H1 (cell line): ENCODE data around the gene ATG4D. TPM values are rescaled to one million over a fixed set of nuclear protein-coding genes. Genes with fewer than 3 reads are reported as not detected.
A peak's percentile ranks its signal among the peaks of the same experiment; 100 is the strongest.

Experiments
- CTCF ChIA-PET: fragments of 300-600 bp; sonication (Branson Sonifier 250); formaldehyde crosslinking; loops from one replicate; lab custom pipeline; 2021; ENCODE audit not compliant: partially characterized antibody; lab: Charles Lee
- POLR2A ChIA-PET: fragments of 300-600 bp; sonication (Branson Sonifier 250); formaldehyde crosslinking; loops from one replicate; lab custom pipeline; 2021; ENCODE audit warnings: inconsistent platforms; ENCODE audit not compliant: partially characterized antibody; lab: Charles Lee
- DNase-seq, 2 experiments: peaks; one replicate each; pipeline versions ENCODE4 v3.0.0 to v3.0.0-alpha.2; 2010 to 2022; ENCODE audit warnings: low spot score in 2 of 2, low read depth in 1 of 2, mixed read lengths in 1 of 2
- FAIRE-seq: peaks from 2 replicates; lab custom pipeline; 2011; peaks lifted over from hg19 to GRCh38; lab: Jason Lieb, UNC
- H2AFZ ChIP-seq: 2 replicates; pipeline ENCODE4 v1.8.1; 2012; ENCODE audit warnings: low read length, inconsistent platforms
- H2AK5ac ChIP-seq: 2 replicates; pipeline ENCODE4 v1.6.1; 2013; ENCODE audit warnings: low read depth, low read length
- H2BK120ac ChIP-seq: replicated peaks from 2 replicates; pipeline ENCODE3; 2013; ENCODE audit warnings: low read depth, low read length, inconsistent platforms
- H2BK12ac ChIP-seq: 2 replicates; pipeline ENCODE4 v1.6.1; 2013; ENCODE audit warnings: low read depth, low read length
- H2BK15ac ChIP-seq: 2 replicates; pipeline ENCODE4 v1.6.1; 2013; ENCODE audit warnings: low read length
- H2BK20ac ChIP-seq: 2 replicates; pipeline ENCODE4 v1.6.1; 2013; ENCODE audit warnings: low read length
- H2BK5ac ChIP-seq: 2 replicates; pipeline ENCODE4 v1.6.1; 2013; ENCODE audit warnings: low read depth, low read length
- H3K14ac ChIP-seq: 2 replicates; pipeline ENCODE4 v1.6.1; 2013; ENCODE audit warnings: inconsistent platforms; ENCODE audit not compliant: insufficient read length
- H3K18ac ChIP-seq: 2 replicates; pipeline ENCODE4 v1.6.1; 2013; ENCODE audit warnings: low read length; ENCODE audit errors: extremely low read depth
- H3K23ac ChIP-seq: 2 replicates; pipeline ENCODE4 v1.6.1; 2013; ENCODE audit warnings: inconsistent platforms; ENCODE audit not compliant: insufficient read length
- H3K23me2 ChIP-seq: 2 replicates; pipeline ENCODE4 v1.6.1; 2013; ENCODE audit warnings: low read depth, low read length
- H3K27ac ChIP-seq: 2 replicates; pipeline ENCODE4 v1.6.1; 2011; ENCODE audit warnings: low read depth, low read length, inconsistent platforms
- H3K27me3 ChIP-seq, 4 experiments: replicated peaks in 1 of 4; 1 replicate in 1 of 4; 2 replicates in 3 of 4; pipeline versions ENCODE4 v1.6.1 to v1.8.1; 2011 to 2013; ENCODE audit warnings: low read length in 3 of 4, mild to moderate bottlenecking in 3 of 4, inconsistent platforms in 2 of 4, mixed read lengths in 2 of 4, moderate library complexity in 1 of 4; ENCODE audit not compliant: control insufficient read depth in 3 of 4, insufficient read depth in 3 of 4; ENCODE audit errors: extremely low read depth in 1 of 4
- H3K36me3 ChIP-seq, 4 experiments: 2 replicates each; pipeline versions ENCODE4 v1.6.1 to v1.8.1; 2011 to 2013; ENCODE audit warnings: mild to moderate bottlenecking in 4 of 4, low read length in 3 of 4, moderate library complexity in 2 of 4, control low read depth in 1 of 4, inconsistent platforms in 1 of 4; ENCODE audit not compliant: insufficient read depth in 4 of 4, control insufficient read depth in 2 of 4
- H3K4ac ChIP-seq: replicated peaks from 2 replicates; pipeline ENCODE3; 2013; ENCODE audit warnings: low read length, low read depth, mixed read lengths, inconsistent platforms; ENCODE audit not compliant: insufficient read length
- H3K4me1 ChIP-seq, 4 experiments: replicated peaks in 1 of 4; 1 replicate in 1 of 4; 2 replicates in 3 of 4; pipeline versions ENCODE4 v1.6.1 to v1.8.1; 2011 to 2013; ENCODE audit warnings: low read length in 3 of 4, inconsistent platforms in 2 of 4, mixed read lengths in 1 of 4; ENCODE audit not compliant: insufficient read depth in 4 of 4, control insufficient read depth in 3 of 4
- H3K4me2 ChIP-seq, 2 experiments: 2 replicates each; pipeline versions ENCODE4 v1.6.1 to v1.8.1; 2011 to 2013; ENCODE audit warnings: low read depth in 2 of 2, low read length in 2 of 2, control low read depth in 1 of 2, inconsistent platforms in 1 of 2, mild to moderate bottlenecking in 1 of 2; ENCODE audit not compliant: insufficient read depth in 1 of 2
- H3K4me3 ChIP-seq, 4 experiments: fragments of 200-600, 300-600 bp in 1 of 4; sonication (generic), shearing (Covaris generic), sonication (Bioruptor Twin) in 1 of 4; 2 replicates each; pipeline versions ENCODE4 v1.5.1 to v1.8.1; 2011 to 2016; ENCODE audit warnings: low read length in 4 of 4, low read depth in 3 of 4, control low read depth in 2 of 4, inconsistent platforms in 2 of 4, mild to moderate bottlenecking in 2 of 4, mixed read lengths in 1 of 4, moderate library complexity in 1 of 4; ENCODE audit not compliant: insufficient read depth in 2 of 4; ENCODE audit errors: extremely low read depth in 1 of 4
- H3K56ac ChIP-seq: replicated peaks from 2 replicates; pipeline ENCODE3; 2013; ENCODE audit warnings: low read depth, mild to moderate bottlenecking, mixed read lengths, low read length, inconsistent platforms; ENCODE audit not compliant: insufficient read length
- H3K79me1 ChIP-seq: 2 replicates; pipeline ENCODE4 v1.6.1; 2013; ENCODE audit warnings: low read depth, low read length, control low read depth
- H3K79me2 ChIP-seq, 2 experiments: 2 replicates each; pipeline versions ENCODE4 v1.6.1 to v1.8.1; 2012 to 2013; ENCODE audit warnings: low read length in 2 of 2, mild to moderate bottlenecking in 2 of 2, inconsistent platforms in 1 of 2; ENCODE audit not compliant: insufficient read depth in 2 of 2, control insufficient read depth in 1 of 2
- H3K9ac ChIP-seq, 4 experiments: replicated peaks in 1 of 4; 1 replicate in 1 of 4; 2 replicates in 3 of 4; pipeline versions ENCODE4 v1.6.1 to v1.8.1; 2011 to 2013; ENCODE audit warnings: low read depth in 3 of 4, low read length in 3 of 4, control low read depth in 2 of 4, mild to moderate bottlenecking in 2 of 4, moderate library complexity in 2 of 4, inconsistent platforms in 1 of 4; ENCODE audit errors: extremely low read depth in 1 of 4
- H3K9me3 ChIP-seq, 2 experiments: 2 replicates each; pipeline versions ENCODE4 v1.6.1 to v1.8.1; 2012 to 2013; ENCODE audit warnings: mild to moderate bottlenecking in 2 of 2, moderate library complexity in 2 of 2, control low read depth in 1 of 2, inconsistent platforms in 1 of 2, low read depth in 1 of 2, low read length in 1 of 2, mixed read lengths in 1 of 2; ENCODE audit not compliant: insufficient read depth in 2 of 2
- H4K20me1 ChIP-seq, 2 experiments: replicated peaks in 1 of 2; 2 replicates each; pipeline versions ENCODE3 to v1.8.1; 2011 to 2013; ENCODE audit warnings: inconsistent platforms in 2 of 2, low read length in 2 of 2, mild to moderate bottlenecking in 1 of 2; ENCODE audit not compliant: insufficient read depth in 2 of 2, control insufficient read depth in 1 of 2
- H4K5ac ChIP-seq: 2 replicates; pipeline ENCODE4 v1.6.1; 2013; ENCODE audit warnings: low read length, low read depth, mixed read lengths, inconsistent platforms; ENCODE audit not compliant: insufficient read length
- H4K8ac ChIP-seq: 2 replicates; pipeline ENCODE4 v1.8.0; 2013; ENCODE audit warnings: mild to moderate bottlenecking, moderate library complexity, low read length, inconsistent platforms; ENCODE audit not compliant: insufficient read depth; ENCODE audit errors: extremely low read depth
- H4K91ac ChIP-seq: replicated peaks from 2 replicates; pipeline ENCODE3; 2013; ENCODE audit warnings: low read length, mixed read lengths, inconsistent platforms; ENCODE audit not compliant: insufficient read length
- KDM1A ChIP-seq: fragments of 200-600, 300-600 bp; sonication (generic); IDR thresholded peaks from 2 replicates; pipeline ENCODE4 v1.7.1; 2016; ENCODE audit warnings: mild to moderate bottlenecking, low read length, borderline replicate concordance
- KDM5A ChIP-seq: fragments of 200-600 bp; IDR thresholded peaks from 2 replicates; pipeline ENCODE4 v1.7.1; 2012; ENCODE audit warnings: mild to moderate bottlenecking, low read length, inconsistent platforms, mixed read lengths
- WGBS, 2 experiments: shearing (Covaris generic) in 1 of 2; methylation state at CpG; one replicate each; pipeline versions ENCODE4 v1.1.6 to v1.1.7; 2013 to 2015; ENCODE audit warnings: low lambda C conversion rate in 2 of 2, mixed read lengths in 2 of 2, inconsistent platforms in 1 of 2, low coverage in 1 of 2, missing lambda C conversion rate in 1 of 2; ENCODE audit not compliant: insufficient replicate concordance in 2 of 2, insufficient coverage in 1 of 2, insufficient read length in 1 of 2; ENCODE audit errors: extremely low coverage in 1 of 2, missing lambda C conversion rate in 1 of 2; 5-methylcytosine and 5-hydroxymethylcytosine counted together
- polyA plus RNA-seq, 7 experiments: library from polyadenylated mRNA; depleted of rRNA in 3 of 7; stranded (reverse) in 5 of 7; unstranded in 2 of 7; fragments of >200 nt in 5 of 7; fragments of 200-250 nt in 2 of 7; gene quantifications; 1 replicate in 5 of 7; 2 replicates in 1 of 7; 4 replicates in 1 of 7; pipeline versions ENCODE4 v1.2.1 to v1.2.3, GENCODE V29; 2011 to 2013; ENCODE audit warnings: missing spikeins in 2 of 7, mixed read lengths in 2 of 7
- total RNA-seq: library from RNA; stranded (reverse); fragmentation: NEBNext Ultra II Directional; extraction: Animal tissue kit (Norgen Biotek cat#: 25700); gene quantifications from 2 replicates; pipeline ENCODE4 v1.2.1, GENCODE V29; 2021

ATG4D gene
- total and polyA plus RNA-seq, 2 of the 8 experiments (the other 6 are each of a cell fraction or from before 2014, with no cell fraction given), result 39.6 to 43.7 TPM

DNA sequence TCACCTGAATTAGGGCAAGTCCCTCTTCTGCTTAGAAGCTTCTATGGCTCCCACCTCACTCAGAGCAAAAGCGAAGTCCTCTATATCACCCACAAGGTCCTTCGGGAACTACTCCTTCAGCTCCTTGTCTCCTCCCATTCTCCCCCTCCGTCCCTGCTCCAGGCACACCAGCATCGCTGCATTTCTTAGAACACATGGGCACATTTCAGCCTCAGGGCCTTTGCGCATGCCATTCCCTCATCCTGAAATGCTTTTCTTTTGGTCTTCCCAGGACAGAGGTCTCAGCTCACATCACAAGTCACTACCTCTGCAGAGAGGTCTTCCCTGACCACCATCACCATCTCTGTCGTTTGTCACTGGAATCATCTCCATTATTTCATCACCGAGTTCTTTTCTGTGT, 30.5 kb upstream of the ATG4D start:
- no peak overlapping the region for H4K8ac ChIP-seq
- H2BK15ac ChIP-seq, result no peak overlapping the region
- H3K27me3 ChIP-seq, result peaks cover 36 to 58% (median 54%) of the 10 kb centered on the region in 4 experiments; a peak in 6 of 7 replicates
- H3K9ac ChIP-seq, result no peak overlapping the region
- H3K4ac ChIP-seq, result no peak overlapping the region
- WGBS, 2 experiments, result 89% methylated on average over 7 of the region's 7 CpGs; no CpG with 5 or more reads in 1 of the 2 experiments
- FAIRE-seq, result no peak
- H4K91ac ChIP-seq, result no peak overlapping the region
- no peaks in the 10 kb centered on the region for H3K36me3 ChIP-seq
- peaks cover 3 to 8% of the 10 kb centered on the region in 2 experiments for H4K20me1 ChIP-seq
- no peaks in the 10 kb centered on the region for H3K9me3 ChIP-seq
- no peak overlapping the region for H3K23ac ChIP-seq
- TF ChIP-seq KDM5A (no peak), KDM1A (peak; percentile 74; the same call in 1 of the 2 replicates)
- no peak overlapping the region for H3K27ac ChIP-seq
- H3K79me1 ChIP-seq, result no peaks in the 10 kb centered on the region; the same call in 1 of the 2 replicates
- H2BK12ac ChIP-seq, result 0 out of 2 replicates have a peak overlapping the region, but pooled peaks have one; percentile 27
- peak overlapping the region in 1 of 4 experiments; percentile 59; a peak in 1 of 8 replicates for H3K4me3 ChIP-seq
- ChIA-PET CTCF (interaction anchor here (1.0 to 6.5 kb wide), 7 partner anchors 13 to 254 kb away, joined by 3 to 55 read pairs (median 5); no protein-coding TSS in a partner anchor), POLR2A (interaction anchor here (0.7 to 2.0 kb wide), 4 partner anchors 10 to 39 kb away, joined by 3 to 9 read pairs (median 4); partner anchors contain the start of gene KEAP1)
- H2AK5ac ChIP-seq, result no peak overlapping the region
- H3K14ac ChIP-seq, result no peak overlapping the region
- H3K79me2 ChIP-seq, result no peaks in the 10 kb centered on the region
- no peak overlapping the region for H3K18ac ChIP-seq
- no peak overlapping the region for H2BK120ac ChIP-seq
- H2BK5ac ChIP-seq, result no peak overlapping the region
- H2BK20ac ChIP-seq, result peak overlapping the region; percentile 34; the same call in 1 of the 2 replicates
- no peak overlapping the region for H2AFZ ChIP-seq
- no peak for DNase-seq
- no peak overlapping the region; a peak in 1 of 4 replicates for H3K4me2 ChIP-seq
- no peak overlapping the region for H4K5ac ChIP-seq
- H3K56ac ChIP-seq, result no peak overlapping the region
- H3K4me1 ChIP-seq, result peaks cover 0 to 26% (median 10%) of the 10 kb centered on the region in 4 experiments; a peak in 6 of 7 replicates
- peaks cover 28% of the 10 kb centered on the region for H3K23me2 ChIP-seq
